Effector CD8-positive, alpha-beta T cell (primary cell): ENCODE measurements around the gene FBLN2.

Source experiments
- DNase-seq: peaks from one replicate; lab custom pipeline; 2025; lab: John Stamatoyannopoulos, UW

FBLN2 gene

DNA sequence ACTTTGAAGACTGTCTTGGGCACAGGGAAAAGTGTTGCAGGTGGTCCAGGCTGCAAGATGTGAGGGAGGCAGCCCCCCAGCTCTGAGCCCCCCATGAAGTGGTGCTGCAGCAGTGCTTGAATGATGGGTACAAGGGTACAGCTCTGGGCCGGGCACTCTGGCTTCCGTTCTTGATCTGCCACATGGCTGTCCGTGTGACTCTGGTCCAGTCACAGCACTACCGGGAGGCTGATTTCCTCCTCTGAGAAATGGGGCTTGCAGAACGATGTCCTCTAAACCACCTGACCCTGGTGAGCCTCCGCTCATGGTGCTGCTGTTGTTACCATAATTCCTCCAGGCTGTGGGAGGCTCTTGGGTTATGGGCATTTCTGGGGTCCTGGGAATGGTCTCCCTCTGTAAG lies 75.1 kb downstream of the FBLN2 start:
- no peak for DNase-seq

DNA sequence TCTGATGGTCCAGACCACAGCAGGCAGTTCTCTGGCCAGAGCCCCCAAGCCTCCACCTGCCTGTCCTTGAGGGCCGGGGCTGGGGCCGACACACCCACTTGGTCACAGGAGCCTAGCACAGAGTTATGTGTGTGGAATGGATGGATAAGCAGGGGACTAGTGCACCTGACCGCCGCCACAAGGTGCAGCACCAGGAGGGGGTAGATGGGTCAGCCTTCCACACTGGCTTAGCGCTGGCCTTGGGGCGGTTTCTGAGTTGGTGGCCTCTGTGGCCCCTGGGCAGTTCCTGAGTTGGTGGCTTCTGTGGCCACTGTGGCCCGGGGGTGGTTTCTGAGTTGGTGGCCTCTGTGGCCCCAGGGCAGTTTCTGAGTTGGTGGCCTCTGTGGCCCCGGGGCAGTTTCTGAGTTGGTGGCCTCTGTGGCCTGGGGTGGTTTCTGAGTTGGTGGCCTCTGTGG lies 75.8 kb downstream of the FBLN2 start:
- no peak for DNase-seq

DNA sequence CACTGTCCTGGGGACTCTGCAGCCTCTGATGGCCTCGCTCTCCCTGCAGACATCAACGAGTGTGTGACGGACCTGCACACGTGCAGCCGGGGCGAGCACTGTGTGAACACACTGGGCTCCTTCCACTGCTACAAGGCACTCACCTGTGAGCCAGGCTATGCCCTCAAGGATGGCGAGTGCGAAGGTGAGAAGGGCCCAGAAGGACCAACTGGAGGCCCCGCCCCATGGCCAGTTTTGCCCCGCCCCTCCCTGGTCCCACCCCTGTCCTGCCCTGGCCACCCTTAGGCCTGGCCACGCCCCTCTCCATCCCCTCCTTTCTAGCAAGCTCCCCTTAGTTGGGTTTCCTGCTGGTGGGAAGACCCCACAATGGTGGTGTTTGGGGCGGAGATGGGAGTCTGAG lies 77.5 kb downstream of the FBLN2 start:
- no peak for DNase-seq

DNA sequence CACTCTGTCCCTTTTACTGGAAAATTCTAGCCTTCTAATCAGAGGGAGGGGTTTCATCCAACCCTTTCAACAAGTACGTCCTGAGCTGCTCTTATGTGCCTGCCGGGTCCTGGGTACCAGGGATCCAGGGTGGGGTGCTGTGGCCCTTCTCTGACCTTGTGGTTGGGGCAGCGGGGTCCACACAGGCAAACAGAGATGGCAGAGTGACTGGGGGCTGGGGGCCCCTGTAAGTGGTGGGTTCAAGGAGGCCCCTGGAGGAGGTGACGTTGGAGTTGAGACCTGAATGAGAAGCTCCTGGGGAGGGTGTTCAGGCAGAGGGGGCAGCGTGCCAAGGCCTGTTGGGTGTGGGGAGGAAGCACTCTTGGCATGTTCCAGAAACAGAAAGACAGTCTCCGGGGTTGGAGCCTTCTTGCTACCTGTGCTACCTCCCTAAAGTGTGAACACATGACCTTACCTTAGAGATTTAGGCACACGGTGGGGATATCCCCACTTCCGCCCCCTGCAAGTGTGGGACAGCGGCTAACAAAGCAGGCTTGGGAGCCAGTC lies 78.1 kb downstream of the FBLN2 start:
- DNase-seq = no peak

DNA sequence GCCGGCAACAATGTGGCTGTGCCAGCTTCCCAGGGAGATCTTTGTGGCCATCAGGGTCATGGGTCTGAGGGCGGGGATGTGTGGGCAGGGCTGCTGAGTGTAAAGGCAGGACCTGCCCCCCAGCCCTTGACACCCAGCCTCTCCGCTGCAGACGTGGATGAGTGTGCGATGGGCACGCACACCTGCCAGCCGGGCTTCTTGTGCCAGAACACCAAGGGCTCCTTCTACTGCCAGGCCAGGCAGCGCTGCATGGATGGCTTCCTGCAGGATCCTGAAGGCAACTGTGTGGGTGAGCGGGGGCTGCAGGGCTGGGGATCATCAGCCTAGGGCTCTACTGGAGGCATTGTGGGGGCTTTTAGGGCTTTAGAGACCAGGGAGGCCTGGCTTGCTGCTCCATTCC lies 78.8 kb downstream of the FBLN2 start:
- no peak for DNase-seq

DNA sequence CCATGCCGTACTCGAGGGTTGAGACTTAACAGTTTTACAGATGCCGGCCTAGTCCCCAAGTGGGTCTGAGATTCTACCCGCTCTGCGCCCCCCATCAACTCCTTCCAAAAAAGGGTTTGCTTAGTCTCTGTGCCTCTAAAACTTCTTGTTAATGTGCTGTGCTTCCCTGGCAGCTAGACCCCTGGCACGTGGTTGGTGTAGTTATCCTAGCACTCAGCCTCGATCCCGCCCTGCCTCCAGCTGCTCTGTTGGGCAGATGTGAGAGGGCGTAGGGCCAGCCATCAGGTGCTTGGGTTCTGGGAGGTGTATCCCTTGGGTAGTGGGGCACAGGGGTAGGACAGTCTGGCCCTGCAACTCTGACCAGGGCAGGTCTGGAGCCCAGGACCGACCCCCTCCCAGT lies 79.5 kb downstream of the FBLN2 start:
- no peak for DNase-seq

DNA sequence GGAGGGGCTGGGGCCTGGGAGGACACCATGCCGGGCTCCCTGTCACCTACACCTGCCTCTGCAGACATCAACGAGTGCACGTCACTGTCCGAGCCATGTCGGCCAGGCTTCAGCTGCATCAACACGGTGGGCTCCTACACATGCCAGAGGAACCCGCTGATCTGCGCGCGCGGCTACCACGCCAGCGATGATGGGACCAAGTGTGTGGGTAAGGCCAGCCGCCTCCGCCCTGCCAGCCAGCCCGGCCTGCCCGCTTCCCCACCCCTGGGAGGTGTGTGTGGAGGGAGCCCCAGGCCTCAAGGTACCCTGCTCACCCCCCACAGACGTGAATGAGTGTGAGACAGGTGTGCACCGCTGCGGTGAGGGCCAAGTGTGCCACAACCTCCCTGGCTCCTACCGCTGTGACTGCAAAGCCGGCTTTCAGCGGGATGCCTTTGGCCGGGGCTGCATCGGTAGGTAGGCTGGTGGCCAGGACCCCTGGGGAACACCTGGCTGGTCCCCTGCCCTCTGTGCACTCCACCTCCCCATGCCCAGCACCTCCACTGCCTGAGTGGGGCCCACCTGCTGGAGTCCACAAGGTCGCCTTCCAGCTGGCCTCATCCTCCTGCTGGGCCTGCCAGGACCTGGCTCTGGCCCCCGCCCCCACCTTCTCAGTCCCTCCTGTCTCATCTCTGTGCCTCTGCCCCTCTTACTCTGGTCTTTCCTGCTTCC lies 80.1 kb downstream of the FBLN2 start:
- no peak for DNase-seq

DNA sequence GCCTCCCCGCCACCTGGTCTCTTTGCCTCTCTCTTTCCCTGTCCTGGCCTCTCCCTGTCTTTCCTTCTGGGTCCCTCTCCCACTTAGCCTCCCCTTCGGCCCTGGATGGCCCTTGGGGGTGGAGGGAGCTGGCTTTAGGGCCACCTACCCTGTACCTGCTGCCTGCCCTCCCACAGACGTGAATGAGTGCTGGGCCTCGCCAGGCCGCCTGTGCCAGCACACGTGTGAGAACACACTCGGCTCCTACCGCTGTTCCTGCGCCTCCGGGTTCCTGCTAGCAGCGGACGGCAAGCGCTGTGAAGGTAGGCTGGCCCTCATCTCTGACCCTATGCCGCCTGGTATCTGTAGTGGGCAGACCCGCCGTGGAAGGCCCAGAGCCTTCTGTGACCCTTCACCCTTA lies 80.7 kb downstream of the FBLN2 start:
- no peak for DNase-seq

DNA sequence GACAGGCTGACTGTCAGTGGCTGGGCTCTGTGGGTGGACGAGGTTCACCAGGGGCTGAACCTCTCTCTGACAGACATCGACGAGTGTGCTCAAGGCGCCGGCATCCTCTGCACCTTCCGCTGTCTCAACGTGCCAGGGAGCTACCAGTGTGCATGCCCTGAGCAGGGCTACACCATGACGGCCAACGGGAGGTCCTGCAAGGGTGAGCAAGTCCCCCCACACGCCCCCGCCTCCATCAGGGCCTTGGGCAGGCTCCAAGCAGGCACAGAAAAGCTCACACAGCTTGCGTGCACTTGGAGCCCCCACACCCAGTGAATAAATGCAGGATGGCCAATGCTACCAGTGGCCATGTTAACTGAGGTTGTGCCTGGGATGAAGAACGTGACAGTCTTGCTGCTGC lies 82.3 kb downstream of the FBLN2 start:
- DNase-seq = no peak

DNA sequence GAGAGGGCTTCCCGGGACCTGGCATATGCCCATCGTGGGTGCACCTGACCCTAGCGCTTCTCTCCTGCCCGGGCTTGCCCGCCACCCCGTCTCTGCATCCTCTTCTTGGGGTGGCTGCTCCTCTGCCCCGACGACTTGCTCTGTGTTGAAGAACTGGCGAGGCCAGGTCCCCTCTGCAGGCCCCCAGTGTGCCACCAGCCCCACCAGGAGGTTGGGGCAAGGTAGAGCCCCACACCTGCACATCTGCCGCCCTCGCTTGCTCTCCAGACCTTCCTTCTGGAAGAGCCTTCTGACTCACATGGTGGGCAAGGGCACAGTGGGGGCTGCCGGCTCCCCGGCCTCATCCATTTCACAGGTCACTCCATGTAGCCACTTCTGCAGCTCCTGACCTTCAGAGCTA lies 84.3 kb downstream of the FBLN2 start:
- DNase-seq = no peak

DNA sequence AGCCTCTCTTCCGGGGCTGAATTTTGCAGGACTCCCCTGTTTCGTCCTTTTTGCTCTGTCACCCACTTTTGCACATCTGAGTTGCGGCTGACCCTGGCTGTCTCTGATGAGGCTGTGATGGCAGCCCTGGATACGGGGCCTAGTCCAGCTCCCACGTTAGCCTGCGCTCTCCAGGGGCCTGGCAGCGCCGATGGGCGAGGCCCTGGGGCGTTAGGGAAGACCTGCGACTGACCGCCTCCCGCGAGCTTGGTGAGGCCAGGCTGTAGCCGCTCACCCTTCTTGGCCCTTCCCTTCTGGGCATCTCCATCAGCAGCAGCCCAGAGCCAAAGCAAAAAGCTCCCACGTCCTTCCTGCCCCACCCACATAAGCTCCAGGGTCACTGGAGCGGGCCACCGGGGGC lies 85.2 kb downstream of the FBLN2 start:
- no peak for DNase-seq

DNA sequence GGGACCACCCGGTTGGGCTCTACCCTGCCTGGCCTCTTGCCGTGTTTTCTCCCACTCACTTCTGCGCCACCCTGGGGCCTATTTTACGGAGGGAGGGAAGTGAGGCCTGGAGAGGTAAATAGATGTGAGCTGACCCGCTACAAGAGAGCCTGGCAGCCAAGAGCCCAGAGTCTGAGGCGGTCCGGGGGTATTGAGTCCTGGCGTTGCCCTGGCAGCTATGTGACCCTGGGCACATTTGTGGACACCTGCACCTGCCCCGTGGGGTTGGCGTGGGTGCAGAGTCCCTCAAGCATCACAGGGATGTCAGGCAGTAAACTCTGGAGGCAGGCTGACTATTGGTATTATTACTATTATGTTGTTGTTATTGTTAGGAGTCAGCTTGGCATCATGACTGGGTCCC lies 85.7 kb downstream of the FBLN2 start:
- DNase-seq = no peak

DNA sequence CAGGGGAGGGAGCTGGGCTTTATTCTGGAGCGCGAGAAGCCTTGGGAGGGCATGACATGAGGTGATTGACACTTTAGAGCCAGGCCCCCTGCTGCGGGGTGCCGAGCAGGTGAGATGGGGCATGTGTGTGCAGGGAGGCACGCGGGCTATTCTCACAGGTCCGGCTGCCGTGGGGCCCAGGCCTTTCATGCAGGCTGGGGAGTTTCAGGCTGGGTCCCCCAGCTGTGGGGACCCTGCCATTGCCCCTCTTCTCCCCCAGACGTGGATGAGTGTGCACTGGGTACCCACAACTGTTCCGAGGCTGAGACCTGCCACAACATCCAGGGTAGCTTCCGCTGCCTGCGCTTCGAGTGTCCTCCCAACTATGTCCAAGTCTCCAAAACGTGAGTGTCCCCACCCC lies 87.3 kb downstream of the FBLN2 start:
- no peak for DNase-seq

DNA sequence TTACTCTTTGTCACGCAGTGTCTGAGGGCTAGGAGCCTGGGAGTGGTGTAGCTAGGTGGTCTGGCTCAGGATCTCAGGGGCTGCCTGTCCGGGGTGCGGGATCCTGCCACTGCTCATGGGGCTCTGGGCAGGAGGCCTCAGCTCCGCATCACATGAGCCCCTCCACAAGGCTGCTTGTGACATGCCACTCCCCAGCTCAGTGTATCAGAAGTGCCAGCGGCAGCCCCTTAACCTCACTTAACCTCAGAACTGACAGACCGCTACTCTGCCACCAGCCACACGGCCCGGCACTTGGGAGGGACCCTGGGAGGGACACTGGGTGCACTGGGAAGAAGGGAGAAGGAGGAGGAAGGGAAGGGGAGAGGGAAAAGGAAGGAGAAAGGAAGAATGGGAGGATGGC lies 87.9 kb downstream of the FBLN2 start:
- DNase-seq = no peak

DNA sequence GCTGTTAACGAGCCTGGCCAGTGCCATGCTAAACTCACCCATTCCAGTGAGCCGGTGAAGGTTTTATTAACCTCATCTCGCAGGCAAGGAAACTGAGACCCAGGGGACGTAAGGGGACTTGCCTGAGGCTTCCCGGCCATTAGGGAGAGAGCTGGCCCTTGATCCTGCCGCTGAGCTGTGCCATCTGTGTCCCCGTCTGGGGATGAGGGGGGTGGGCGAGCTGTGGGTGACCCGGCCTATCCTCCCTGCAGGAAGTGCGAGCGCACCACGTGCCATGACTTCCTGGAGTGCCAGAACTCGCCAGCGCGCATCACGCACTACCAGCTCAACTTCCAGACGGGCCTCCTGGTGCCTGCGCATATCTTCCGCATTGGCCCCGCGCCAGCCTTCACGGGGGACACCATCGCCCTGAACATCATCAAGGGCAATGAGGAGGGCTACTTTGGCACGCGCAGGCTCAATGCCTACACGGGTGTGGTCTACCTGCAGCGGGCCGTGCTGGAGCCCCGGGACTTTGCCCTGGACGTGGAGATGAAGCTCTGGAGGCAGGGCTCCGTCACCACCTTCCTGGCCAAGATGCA lies 88.5 kb downstream of the FBLN2 start:
- DNase-seq = no peak

DNA sequence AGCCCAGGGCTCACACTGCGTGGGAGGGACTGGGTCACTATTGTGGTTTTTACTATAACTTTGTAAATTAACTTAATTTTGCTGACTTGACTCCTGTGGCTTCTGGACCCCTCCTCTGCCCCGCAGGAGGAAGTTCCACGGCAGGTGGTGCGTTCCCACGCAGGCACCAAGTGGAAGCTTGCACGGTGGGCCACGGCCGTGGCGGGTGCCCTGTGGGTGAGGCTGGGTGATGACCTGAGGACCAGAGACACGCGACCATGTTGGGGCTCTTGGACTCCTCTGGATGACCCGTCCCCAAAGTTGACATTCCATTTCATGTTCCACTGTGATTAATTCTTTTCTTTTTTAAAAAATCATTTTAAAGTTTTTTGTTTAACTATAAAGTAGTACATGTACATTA lies 89.0 kb downstream of the FBLN2 start:
- no peak for DNase-seq

DNA sequence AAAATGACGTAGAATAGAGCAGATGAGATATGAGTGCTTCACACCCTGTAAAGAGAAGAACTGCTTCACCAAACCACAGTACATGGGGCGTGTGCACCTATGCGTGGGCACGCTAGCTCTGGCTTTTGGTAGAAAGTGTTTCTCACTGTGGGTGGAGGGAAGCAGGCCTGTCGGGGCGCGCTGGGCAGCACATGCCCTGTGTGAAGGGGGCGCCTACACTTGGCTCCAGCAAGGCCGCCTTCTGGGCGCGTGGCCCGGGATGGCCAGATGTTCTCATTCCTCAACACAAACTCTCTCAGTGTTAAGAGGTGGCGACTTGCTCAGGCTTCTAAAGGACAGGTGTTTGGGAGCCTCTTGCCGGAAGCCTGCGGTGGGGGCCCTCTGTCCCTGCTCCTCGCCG lies 90.0 kb downstream of the FBLN2 start:
- DNase-seq = no peak

DNA sequence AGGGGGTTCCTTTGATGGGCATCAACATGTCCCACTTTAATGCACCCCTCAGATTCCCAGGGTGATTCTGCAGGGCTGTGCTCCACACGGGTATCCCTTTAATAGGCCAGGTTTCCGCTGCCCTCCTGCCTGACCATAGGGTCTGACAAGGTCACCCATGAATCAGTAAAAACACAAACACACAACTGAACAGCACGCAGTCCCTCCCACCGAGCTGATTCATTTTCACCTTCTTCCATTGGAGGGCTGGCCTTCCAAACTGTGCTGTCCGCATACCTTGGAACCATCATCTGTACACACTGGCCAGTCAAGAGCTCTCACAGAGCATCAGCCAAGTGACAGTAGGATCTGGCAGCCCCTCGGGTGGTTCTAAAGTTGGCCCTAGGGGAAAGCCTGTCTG lies 93.7 kb downstream of the FBLN2 start:
- DNase-seq = no peak

DNA sequence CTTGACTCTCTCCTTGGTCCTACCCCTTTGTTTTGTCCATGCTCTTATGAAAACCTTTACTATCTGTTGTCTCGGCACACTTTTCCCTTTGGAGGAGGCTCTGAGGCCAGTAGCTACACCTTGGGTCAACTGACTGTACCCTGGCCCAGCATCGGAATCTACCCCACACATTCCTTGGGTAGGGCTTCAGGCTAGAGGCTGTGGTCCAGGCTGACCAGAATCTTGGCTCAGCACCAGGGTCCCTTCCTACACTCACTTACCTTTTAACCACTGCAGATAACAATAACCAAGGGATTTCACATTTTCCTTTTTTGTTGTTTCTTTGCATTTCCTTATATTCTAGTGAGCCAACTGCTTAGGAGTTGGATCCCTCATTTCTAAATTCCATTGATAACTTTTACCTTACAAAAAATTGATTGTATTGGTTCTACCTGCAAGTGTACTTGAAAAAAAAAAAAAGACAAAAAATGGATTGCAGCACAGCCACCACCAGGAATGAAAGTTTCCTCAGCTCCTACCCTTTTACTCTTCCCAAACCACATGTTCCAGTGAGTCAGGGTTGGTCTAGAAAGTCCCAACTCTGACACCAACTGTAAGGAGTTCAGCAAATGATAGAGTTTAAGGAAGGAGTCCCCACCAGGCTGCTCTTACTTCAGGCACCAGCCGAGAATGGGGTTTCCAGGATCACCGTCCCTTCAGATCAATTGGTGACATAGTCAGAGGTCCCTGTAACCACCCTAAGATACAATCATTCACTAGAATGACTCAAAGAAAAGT lies 95.6 kb downstream of the FBLN2 start:
- no peak for DNase-seq

DNA sequence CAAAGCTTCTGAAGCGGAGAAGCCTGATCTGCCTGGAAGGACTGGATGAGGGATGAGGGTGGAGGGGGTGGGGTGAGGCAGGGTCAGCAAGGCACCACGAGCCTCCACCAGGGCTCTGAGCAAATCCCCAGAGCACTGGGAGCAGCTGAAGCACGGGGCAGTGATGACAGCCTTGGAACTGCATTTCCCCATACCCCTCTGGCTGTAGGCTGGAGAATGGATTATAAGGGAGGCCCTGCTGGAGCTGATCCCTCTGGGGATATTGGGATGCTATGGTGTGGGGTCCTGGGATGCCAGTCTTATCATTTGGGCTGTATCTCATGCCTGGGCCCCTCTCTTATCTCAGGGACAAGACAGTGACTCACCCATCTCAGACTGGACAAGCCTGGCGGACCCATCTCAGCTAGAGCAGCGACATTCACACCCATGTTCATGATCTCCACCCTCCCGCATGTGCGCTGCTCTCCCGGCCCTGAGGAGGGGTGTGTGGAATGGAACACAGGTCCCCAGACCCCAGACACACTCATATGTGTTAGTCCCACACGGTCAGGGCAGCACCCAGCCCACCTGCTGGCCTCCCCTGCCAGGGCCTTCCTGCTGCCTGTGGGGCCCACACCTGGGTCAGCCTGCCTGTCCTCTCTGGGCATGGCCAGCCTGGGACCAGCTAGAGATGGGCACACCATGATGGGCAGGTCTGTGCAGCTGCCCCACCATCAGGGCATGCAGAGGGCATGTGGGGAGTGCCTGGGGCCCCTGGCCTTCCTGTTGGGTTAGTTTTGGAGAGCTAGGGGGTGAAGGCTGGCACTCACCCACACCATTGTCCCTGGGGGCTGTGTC lies 97.1 kb downstream of the FBLN2 start:
- no peak for DNase-seq

DNA sequence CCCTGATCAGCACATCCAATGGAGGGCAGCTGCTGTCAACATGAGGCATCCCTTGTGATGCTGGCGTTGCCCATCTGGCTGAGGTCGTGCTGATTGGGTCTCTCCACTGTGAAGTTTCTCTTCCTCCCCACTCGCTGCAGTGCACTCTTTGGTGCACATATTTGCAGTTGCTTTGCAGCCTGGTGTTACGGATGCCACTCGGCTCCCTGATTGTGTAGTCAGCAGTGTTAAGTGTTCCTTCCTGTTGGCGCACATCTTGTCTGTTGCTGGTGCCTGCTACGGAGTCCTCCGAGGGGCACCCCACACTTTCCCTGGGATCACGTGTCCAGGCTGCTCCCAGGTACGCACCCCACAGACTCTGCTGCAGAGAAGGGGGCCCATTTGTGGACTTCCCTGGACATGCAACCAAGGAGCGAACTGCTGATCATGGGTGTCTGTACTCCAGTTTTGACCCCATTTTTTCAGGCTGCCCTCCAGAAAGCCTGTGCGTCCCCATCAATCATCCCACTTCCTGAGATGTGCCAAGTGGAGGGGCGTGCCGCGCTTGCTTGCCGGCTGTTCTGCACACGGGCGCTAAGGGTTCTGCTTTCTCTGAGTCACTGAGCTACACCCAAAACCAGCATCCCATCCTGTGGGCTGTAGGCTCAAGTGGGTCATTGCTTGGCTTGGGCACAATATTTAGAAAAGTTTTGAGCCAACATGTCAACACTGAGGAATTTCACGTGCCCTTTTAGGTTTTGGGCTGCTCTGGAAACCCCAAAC lies 98.6 kb downstream of the FBLN2 start:
- no peak for DNase-seq
